H9 (cell line): Measurements from ENCODE around the gene BRSK1. TPM values are rescaled to one million over a fixed set of nuclear protein-coding genes. Genes with fewer than 3 reads are reported as not detected.

ENCODE experiments used
- DNase-seq: peaks from one replicate; pipeline ENCODE4 v3.0.0-alpha.2; 2017
- H2AFZ ChIP-seq: one replicate; pipeline ENCODE4 v1.6.1; 2013; ENCODE audit warnings: mild to moderate bottlenecking, low read length, control low read depth, moderate library complexity
- H2AK5ac ChIP-seq: 2 replicates; pipeline ENCODE4 v1.6.1; 2013; ENCODE audit warnings: low read length, control low read depth, mixed read lengths; ENCODE audit not compliant: insufficient read length
- H2BK120ac ChIP-seq: one replicate; pipeline ENCODE4 v1.6.1; 2013; ENCODE audit warnings: low read depth, mild to moderate bottlenecking, low read length, control low read depth, inconsistent platforms; ENCODE audit not compliant: poor library complexity, severe bottlenecking
- H2BK12ac ChIP-seq: 2 replicates; pipeline ENCODE4 v1.6.1; 2013; ENCODE audit warnings: low read length, control low read depth, mixed read lengths, low read depth; ENCODE audit not compliant: insufficient read length
- H2BK15ac ChIP-seq: 2 replicates; pipeline ENCODE4 v1.6.1; 2013; ENCODE audit warnings: low read depth, low read length, control low read depth
- H2BK20ac ChIP-seq: one replicate; pipeline ENCODE4 v1.6.1; 2013; ENCODE audit warnings: low read depth, mild to moderate bottlenecking, low read length, control low read depth, inconsistent platforms; ENCODE audit not compliant: poor library complexity, severe bottlenecking
- H2BK5ac ChIP-seq: 2 replicates; pipeline ENCODE4 v1.6.1; 2013; ENCODE audit warnings: low read length, control low read depth, mixed read lengths; ENCODE audit not compliant: insufficient read length
- H3K14ac ChIP-seq: 2 replicates; pipeline ENCODE4 v1.6.1; 2013; ENCODE audit warnings: low read length, control low read depth; ENCODE audit not compliant: insufficient read depth
- H3K18ac ChIP-seq: 2 replicates; pipeline ENCODE4 v1.6.1; 2013; ENCODE audit warnings: low read depth, mild to moderate bottlenecking, mixed read lengths, low read length, control low read depth; ENCODE audit not compliant: insufficient read length
- H3K23ac ChIP-seq: 2 replicates; pipeline ENCODE4 v1.6.1; 2013; ENCODE audit warnings: low read length, control low read depth, mixed read lengths, low read depth; ENCODE audit not compliant: insufficient read length
- H3K23me2 ChIP-seq: 2 replicates; pipeline ENCODE4 v1.6.1; 2013; ENCODE audit warnings: low read depth, mild to moderate bottlenecking, mixed read lengths, low read length, control low read depth; ENCODE audit not compliant: insufficient read length, poor library complexity, severe bottlenecking
- H3K27ac ChIP-seq: 2 replicates; pipeline ENCODE4 v1.5.1; 2013; ENCODE audit warnings: low read length, control low read depth, mixed read lengths, low read depth; ENCODE audit not compliant: insufficient read length
- H3K27me3 ChIP-seq: 2 replicates; pipeline ENCODE4 v1.6.1; 2013; ENCODE audit warnings: low read length, control low read depth, inconsistent platforms; ENCODE audit not compliant: insufficient read depth
- H3K4ac ChIP-seq: 2 replicates; pipeline ENCODE4 v1.6.1; 2013; ENCODE audit warnings: low read depth, mild to moderate bottlenecking, control low read depth, inconsistent platforms, low read length, moderate library complexity
- H3K4me1 ChIP-seq: 2 replicates; pipeline ENCODE4 v1.6.1; 2013; ENCODE audit warnings: low read length, control low read depth, inconsistent platforms; ENCODE audit not compliant: insufficient read depth
- H3K4me2 ChIP-seq: 2 replicates; pipeline ENCODE4 v1.6.1; 2013; ENCODE audit warnings: low read length, control low read depth, mixed read lengths; ENCODE audit not compliant: insufficient read length, insufficient read depth
- H3K56ac ChIP-seq: 2 replicates; pipeline ENCODE4 v1.6.1; 2013; ENCODE audit warnings: low read depth, mild to moderate bottlenecking, mixed read lengths, low read length, control low read depth; ENCODE audit not compliant: insufficient read length
- H3K79me1 ChIP-seq: 2 replicates; pipeline ENCODE4 v1.6.1; 2013; ENCODE audit warnings: low read depth, mild to moderate bottlenecking, moderate library complexity, low read length, control low read depth, inconsistent platforms; ENCODE audit not compliant: insufficient read depth, poor library complexity, severe bottlenecking
- H3K79me2 ChIP-seq: 2 replicates; pipeline ENCODE4 v1.6.1; 2013; ENCODE audit warnings: low read length, control low read depth, inconsistent platforms; ENCODE audit not compliant: insufficient read depth
- H3K9ac ChIP-seq: 2 replicates; pipeline ENCODE4 v1.6.1; 2013; ENCODE audit warnings: low read length, control low read depth, mixed read lengths; ENCODE audit not compliant: insufficient read length; ENCODE audit errors: extremely low read depth
- H3K9me3 ChIP-seq: one replicate; pipeline ENCODE4 v1.6.1; 2013; ENCODE audit warnings: low read depth, low read length, inconsistent platforms; ENCODE audit not compliant: control insufficient read depth
- H3T11ph ChIP-seq: one replicate; pipeline ENCODE4 v1.6.1; 2013; ENCODE audit warnings: mild to moderate bottlenecking, low read length, control low read depth, inconsistent platforms
- H4K20me1 ChIP-seq: one replicate; pipeline ENCODE4 v1.6.1; 2013; ENCODE audit not compliant: control insufficient read depth, insufficient read length, insufficient read depth
- H4K5ac ChIP-seq: 2 replicates; pipeline ENCODE4 v1.6.1; 2013; ENCODE audit warnings: low read depth, mild to moderate bottlenecking, mixed read lengths, low read length, control low read depth; ENCODE audit not compliant: insufficient read length
- H4K8ac ChIP-seq: replicated peaks from 2 replicates; pipeline ENCODE4 v1.6.1; 2013; ENCODE audit warnings: low read length, control low read depth, mixed read lengths, low read depth; ENCODE audit not compliant: insufficient read length
- H4K91ac ChIP-seq: 2 replicates; pipeline ENCODE4 v1.6.1; 2013; ENCODE audit warnings: low read depth, mild to moderate bottlenecking, moderate library complexity, mixed read lengths, low read length, control low read depth; ENCODE audit not compliant: insufficient read length
- H3K27ac Mint-ChIP-seq, 3 experiments: 2 replicates in 2 of 3; 3 replicates in 1 of 3; pipeline ENCODE4 v1.8.0; 2020 to 2021; ENCODE audit warnings: mixed read lengths in 3 of 3, mild to moderate bottlenecking in 1 of 3, moderate library complexity in 1 of 3
- H3K27me3 Mint-ChIP-seq: 2 replicates; pipeline ENCODE4 v1.8.0; 2021; ENCODE audit warnings: low read depth, mild to moderate bottlenecking, moderate library complexity, mixed read lengths
- H3K36me3 Mint-ChIP-seq, 3 experiments: 2 replicates in 2 of 3; 3 replicates in 1 of 3; pipeline ENCODE4 v1.8.0; 2020 to 2021; ENCODE audit warnings: low read depth in 3 of 3, mixed read lengths in 3 of 3; ENCODE audit not compliant: insufficient read depth in 1 of 3
- H3K4me1 Mint-ChIP-seq, 2 experiments: 2 replicates each; pipeline ENCODE4 v1.8.0; 2020; ENCODE audit warnings: mixed read lengths in 2 of 2
- H3K4me3 Mint-ChIP-seq, 2 experiments: 2 replicates in 1 of 2; 3 replicates in 1 of 2; pipeline ENCODE4 v1.8.0; 2020 to 2021; ENCODE audit warnings: mild to moderate bottlenecking in 2 of 2, mixed read lengths in 2 of 2, moderate library complexity in 1 of 2
- H3K9me3 Mint-ChIP-seq, 2 experiments: 2 replicates in 1 of 2; 3 replicates in 1 of 2; pipeline ENCODE4 v1.8.0; 2020; ENCODE audit warnings: mild to moderate bottlenecking in 2 of 2, mixed read lengths in 2 of 2, moderate library complexity in 1 of 2
- CTCF ChIP-seq: fragments of 200-600 bp; sonication (generic); conservative IDR thresholded peaks from 3 replicates; pipeline ENCODE4 v1.8.0; 2021; ENCODE audit warnings: antibody characterized with exemption, mild to moderate bottlenecking
- WGBS: extraction: QIAGEN DNeasy Blood & Tissue Kit; methylation state at CpG from one replicate; pipeline ENCODE4 v1.1.7; 2013; ENCODE audit warnings: missing lambda C conversion rate, low lambda C conversion rate, mixed read lengths; ENCODE audit not compliant: insufficient read length; ENCODE audit errors: extremely low coverage; 5-methylcytosine and 5-hydroxymethylcytosine counted together
- total RNA-seq: library from RNA; stranded (reverse); gene quantifications from 2 replicates; pipeline ENCODE4 v1.2.1, GENCODE V29; 2021

BRSK1 gene
- total RNA-seq, 1 experiment from 2014 or later, result 43.5 TPM

GRCh38 chr19:55314396-55314795, 30.6 kb downstream of the BRSK1 start:
- H3K4me3 Mint-ChIP-seq, result no peak overlapping the region
- peak; percentile 26 for DNase-seq
- Histone ChIP-seq H2BK15ac (no peak overlapping the region), H3K4me1 (no peaks in the 10 kb centered on the region), H4K8ac (no peak overlapping the region), H3K79me2 (no peaks in the 10 kb centered on the region), H4K91ac (no peak overlapping the region), H3K56ac (no peak overlapping the region), H3K27me3 (no peaks in the 10 kb centered on the region; the same call in 1 of the 2 replicates), H3K9ac (no peak overlapping the region), H3K27ac (no peak overlapping the region), H2BK120ac (no peak overlapping the region), H2BK20ac (no peak overlapping the region), H4K20me1 (no peaks in the 10 kb centered on the region), H2AFZ (no peak overlapping the region), H3T11ph (no peak overlapping the region), H2AK5ac (no peak overlapping the region), H4K5ac (no peak overlapping the region), H3K4me2 (no peak overlapping the region), H3K14ac (no peak overlapping the region; the same call in 1 of the 2 replicates), H3K23ac (no peak overlapping the region), H3K23me2 (no peaks in the 10 kb centered on the region), H3K9me3 (no peaks in the 10 kb centered on the region), H2BK5ac (peak overlapping the region; percentile 55), H2BK12ac (no peak overlapping the region), H3K79me1 (no peaks in the 10 kb centered on the region), H3K18ac (no peak overlapping the region), H3K4ac (no peak overlapping the region)
- TF ChIP-seq CTCF, result no peak
- H3K27ac Mint-ChIP-seq, result peak overlapping the region in 2 of 3 experiments; percentile 44 to 85; a peak in 3 of 7 replicates
- no CpG with 5 or more reads among the region's 8 CpGs for WGBS
- peaks cover 3% of the 10 kb centered on the region for H3K27me3 Mint-ChIP-seq
- no peaks in the 10 kb centered on the region for H3K9me3 Mint-ChIP-seq
- peaks cover 4 to 10% (median 9%) of the 10 kb centered on the region in 3 experiments; a peak in 5 of 7 replicates for H3K36me3 Mint-ChIP-seq
- peaks cover 3 to 7% of the 10 kb centered on the region in 2 experiments; a peak in 3 of 4 replicates for H3K4me1 Mint-ChIP-seq
